T-helper 1 cell treated with Interleukin-12 subunit alpha and Interleukin-12 subunit beta and Interleukin-4 antibody, amounts not matched to agents 30 ng/mL and 1 ng/mL, for 36 hours (primary cell): ENCODE results near the gene PTGIS. TPM values are rescaled to one million over a fixed set of nuclear protein-coding genes. Genes with fewer than 3 reads are reported as not detected.

ENCODE experiments used
- intact Hi-C: fragments of 100-400 bp; cut with micrococcal nuclease; formaldehyde crosslinking; loops from one replicate; pipeline ENCODE4 v1.15.1; 2024
- total RNA-seq: library from RNA; stranded (reverse); gene quantifications from 2 replicates; pipeline ENCODE4 v1.2.3, GENCODE V29; 2022

Gene PTGIS
- total RNA-seq, 1 donor from 2014 or later: 11.7 TPM

- intact Hi-C loops: loop anchor here (10.0 kb wide), 1 partner anchor 494 kb away; the partner anchor contains the start of gene CSE1L
Observed at GRCh38 chr20:49538950-49539349, 29.0 kb downstream of the PTGIS start.

GRCh38 chr20:49534255-49534712 is 33.7 kb downstream of the PTGIS start:
- intact Hi-C loops: loop anchor here (1.0 to 10.0 kb wide), 4 partner anchors 50 to 489 kb away; partner anchors contain the start of gene CSE1L

- intact Hi-C loops: loop anchor here (10.0 kb wide), 1 partner anchor 488 kb away; the partner anchor contains the start of gene CSE1L
Observed at GRCh38 chr20:49532285-49532946, 35.5 kb downstream of the PTGIS start.

GRCh38 chr20:49529470-49529869 is 38.5 kb downstream of the PTGIS start:
- intact Hi-C loops: no loop called here

- intact Hi-C loops: no loop called here
Observed at GRCh38 chr20:49526568-49526967, 41.4 kb downstream of the PTGIS start.

- intact Hi-C loops: no loop called here
Observed at GRCh38 chr20:49526056-49526455, 41.9 kb downstream of the PTGIS start.

GRCh38 chr20:49523767-49524360 is 44.1 kb downstream of the PTGIS start:
- intact Hi-C loops: no loop called here

- intact Hi-C loops: no loop called here
Observed at GRCh38 chr20:49521356-49521755, 46.6 kb downstream of the PTGIS start.

GRCh38 chr20:49519777-49520359 is 48.1 kb downstream of the PTGIS start:
- intact Hi-C loops: no loop called here

- intact Hi-C loops: no loop called here
Observed at GRCh38 chr20:49519212-49519712, 48.7 kb downstream of the PTGIS start.

GRCh38 chr20:49518576-49518975 is 49.4 kb downstream of the PTGIS start:
- intact Hi-C loops: no loop called here

GRCh38 chr20:49517805-49518100 is 50.2 kb downstream of the PTGIS start:
- intact Hi-C loops: no loop called here

GRCh38 chr20:49516916-49517804 is 50.8 kb downstream of the PTGIS start:
- intact Hi-C loops: no loop called here

- intact Hi-C loops: no loop called here
Observed at GRCh38 chr20:49515586-49515985, 52.4 kb downstream of the PTGIS start.

- intact Hi-C loops: no loop called here
Observed at GRCh38 chr20:49513517-49513916, 54.4 kb downstream of the PTGIS start.

- intact Hi-C loops: no loop called here
Observed at GRCh38 chr20:49513009-49513408, 54.9 kb downstream of the PTGIS start.

GRCh38 chr20:49511788-49512525 is 56.0 kb downstream of the PTGIS start:
- intact Hi-C loops: no loop called here

GRCh38 chr20:49510562-49511122 is 57.3 kb downstream of the PTGIS start:
- intact Hi-C loops: no loop called here

- intact Hi-C loops: loop anchor here (1.0 kb wide), 2 partner anchors 24 to 174 kb away; no protein-coding TSS in a partner anchor
Observed at GRCh38 chr20:49508435-49509199, 59.3 kb downstream of the PTGIS start.
